Endothelial cell of umbilical vein (primary cell): Measurements from ENCODE around the gene MEGF10. TPM values are rescaled to one million over a fixed set of nuclear protein-coding genes. Genes with fewer than 3 reads are reported as not detected.

Experiments used
- BruUV-seq: library from RNA; stranded (reverse); fragments of 400-500 nt; replicated peaks from 2 replicates; lab custom pipeline; 2021; lab: Mats Ljungman, UMichigan
- CTCF ChIA-PET: fragments of 300-600, 350-600 bp; sonication (Branson Sonifier 250); formaldehyde crosslinking; loops from one replicate; lab custom pipeline; 2021; ENCODE audit warnings: antibody characterized with exemption, inconsistent platforms; lab: Charles Lee
- POLR2A ChIA-PET: fragments of 300-600, 350-600 bp; sonication (Branson Sonifier 250); formaldehyde crosslinking; loops from one replicate; lab custom pipeline; 2021; ENCODE audit warnings: antibody characterized with exemption, inconsistent platforms; lab: Charles Lee
- DNase-seq: peaks from one replicate; pipeline ENCODE4 v3.0.0-alpha.2; 2011; ENCODE audit warnings: low read depth, low spot score
- FAIRE-seq: peaks from 2 replicates; lab custom pipeline; 2011; peaks lifted over from hg19 to GRCh38; lab: Jason Lieb, UNC
- H2AFZ ChIP-seq: 2 replicates; pipeline ENCODE4 v1.6.0; 2012; ENCODE audit warnings: low read depth, low read length, control low read depth, inconsistent platforms
- H3K27ac ChIP-seq: 2 replicates; pipeline ENCODE4 v1.5.1; 2011; ENCODE audit warnings: low read depth, mild to moderate bottlenecking, control low read depth, low read length, moderate library complexity; ENCODE audit not compliant: insufficient read depth
- H3K27me3 ChIP-seq, 2 experiments: 2 replicates each; pipeline versions ENCODE4 v1.6.0 to v1.6.1; 2011; ENCODE audit warnings: low read length in 2 of 2, mixed read lengths in 1 of 2; ENCODE audit not compliant: control insufficient read depth in 2 of 2, insufficient read depth in 2 of 2
- H3K36me3 ChIP-seq, 2 experiments: 2 replicates in 1 of 2; 3 replicates in 1 of 2; pipeline ENCODE4 v1.5.1; 2011; ENCODE audit warnings: low read length in 2 of 2, mild to moderate bottlenecking in 1 of 2, moderate library complexity in 1 of 2; ENCODE audit not compliant: control insufficient read depth in 2 of 2, insufficient read depth in 2 of 2; ENCODE audit errors: extremely low read depth in 1 of 2
- H3K4me1 ChIP-seq: 3 replicates; pipeline ENCODE4 v1.5.1; 2011; ENCODE audit warnings: mild to moderate bottlenecking, low read length; ENCODE audit not compliant: control insufficient read depth, insufficient read depth; ENCODE audit errors: extremely low read depth
- H3K4me2 ChIP-seq: 2 replicates; pipeline ENCODE4 v1.6.1; 2011; ENCODE audit warnings: low read length, control low read depth, mixed read lengths; ENCODE audit not compliant: insufficient read depth
- H3K4me3 ChIP-seq, 3 experiments: fragments of 200-600 bp in 1 of 3; sonication (generic), shearing (Covaris generic) in 1 of 3; replicated peaks in 1 of 3; 2 replicates each; pipeline ENCODE4 v1.5.1; 2011 to 2016; ENCODE audit warnings: control low read depth in 3 of 3, low read length in 3 of 3, mild to moderate bottlenecking in 2 of 3, inconsistent platforms in 1 of 3, low read depth in 1 of 3, moderate library complexity in 1 of 3; ENCODE audit not compliant: insufficient read depth in 1 of 3
- H3K79me2 ChIP-seq: 2 replicates; pipeline ENCODE4 v1.6.0; 2012; ENCODE audit warnings: low read length, inconsistent platforms; ENCODE audit not compliant: control insufficient read depth, insufficient read depth
- H3K9ac ChIP-seq: replicated peaks from 2 replicates; pipeline ENCODE3; 2011; ENCODE audit warnings: low read length, control low read depth; ENCODE audit not compliant: insufficient read depth; ENCODE audit errors: extremely low read depth
- H3K9me1 ChIP-seq: replicated peaks from 3 replicates; pipeline ENCODE4 v1.6.0; 2011; ENCODE audit warnings: mild to moderate bottlenecking, low read length; ENCODE audit not compliant: control insufficient read depth, insufficient read depth; ENCODE audit errors: extremely low read depth
- H3K9me3 ChIP-seq: replicated peaks from 2 replicates; pipeline ENCODE4 v1.5.1; 2012; ENCODE audit warnings: low read length, inconsistent platforms; ENCODE audit not compliant: control insufficient read depth, insufficient read depth
- H4K20me1 ChIP-seq: replicated peaks from 2 replicates; pipeline ENCODE3; 2011; ENCODE audit warnings: mild to moderate bottlenecking, low read length; ENCODE audit not compliant: control insufficient read depth, insufficient read depth; ENCODE audit errors: extremely low read depth
- EZH2 ChIP-seq: IDR thresholded peaks from 2 replicates; pipeline ENCODE4 v1.6.1; 2012; ENCODE audit warnings: borderline replicate concordance, low read depth, mild to moderate bottlenecking, moderate library complexity, low read length, inconsistent platforms; ENCODE audit not compliant: severe bottlenecking
- FOS ChIP-seq: IDR thresholded peaks from 2 replicates; pipeline ENCODE4 v1.6.1; 2011; ENCODE audit warnings: mild to moderate bottlenecking, low read length, moderate library complexity, borderline replicate concordance; ENCODE audit not compliant: insufficient read depth
- GATA2 ChIP-seq: IDR thresholded peaks from 2 replicates; pipeline ENCODE4 v1.7.0; 2011; ENCODE audit warnings: low read depth, mild to moderate bottlenecking, moderate library complexity, mixed read lengths, low read length; ENCODE audit not compliant: insufficient read length, insufficient read depth
- JUN ChIP-seq: IDR thresholded peaks from 2 replicates; pipeline ENCODE4 v1.6.1; 2011; ENCODE audit warnings: borderline replicate concordance, low read depth; ENCODE audit not compliant: insufficient read length, insufficient read depth
- MYC ChIP-seq: IDR thresholded peaks from one replicate; pipeline ENCODE4 v1.6.1; 2011; ENCODE audit warnings: mild to moderate bottlenecking, low read depth, low read length
- POLR2A ChIP-seq: IDR thresholded peaks from 2 replicates; pipeline ENCODE4 v1.6.1; 2012; ENCODE audit warnings: low read depth, mild to moderate bottlenecking, control low read depth, low read length
- POLR2AphosphoS5 ChIP-seq: IDR thresholded peaks from 2 replicates; pipeline ENCODE4 v1.6.1; 2012; ENCODE audit warnings: low read depth, mild to moderate bottlenecking, control low read depth, low read length, moderate library complexity; ENCODE audit not compliant: insufficient read depth
- dilution Hi-C: fragments of 300-500 bp; cut with MboI; formaldehyde crosslinking; loops from one replicate; pipeline ENCODE4 v1.15.0; 2019; ENCODE audit warnings: low sequenced_read_pairs; ENCODE audit not compliant: extremely low pct_ligation_motif_present
- intact Hi-C: fragments of 100-400 bp; cut with micrococcal nuclease; formaldehyde crosslinking; loops from one replicate; pipeline ENCODE4 v1.10.0; 2022
- polyA plus RNA-seq, 4 experiments: library from polyadenylated mRNA; depleted of rRNA in 3 of 4; stranded (reverse) in 3 of 4; unstranded in 1 of 4; fragments of >200 nt; gene quantifications; 2 replicates each; pipeline versions ENCODE4 v1.2.1 to v1.2.3, GENCODE V29; 2011 to 2012; ENCODE audit warnings: missing spikeins in 1 of 4
- total RNA-seq: library from RNA; stranded (reverse); gene quantifications from 2 replicates; pipeline ENCODE4 v1.2.3, GENCODE V29; 2021
- TF ChIP-seq, protein P1 (sequence below): IDR thresholded peaks from 2 replicates; pipeline ENCODE4 v1.6.1; 2011; ENCODE audit not compliant: insufficient read depth, insufficient read length
- TF ChIP-seq, protein P2 (sequence below), 2 donors: IDR thresholded peaks; 1 replicate in 1 of 2; 2 replicates in 1 of 2; pipeline ENCODE4 v1.5.1; 2011; ENCODE audit warnings: low read length in 2 of 2, mild to moderate bottlenecking in 2 of 2, moderate library complexity in 2 of 2, control low read depth in 1 of 2, inconsistent platforms in 1 of 2, low read depth in 1 of 2; ENCODE audit not compliant: insufficient read depth in 1 of 2; ENCODE audit errors: extremely low read depth in 1 of 2

The MEGF10 gene
- total and polyA plus RNA-seq, 2 donors (not counting 3 experiments of a cell fraction or from before 2014, with no cell fraction given) = 0.30 to 1.00 TPM

DNA sequence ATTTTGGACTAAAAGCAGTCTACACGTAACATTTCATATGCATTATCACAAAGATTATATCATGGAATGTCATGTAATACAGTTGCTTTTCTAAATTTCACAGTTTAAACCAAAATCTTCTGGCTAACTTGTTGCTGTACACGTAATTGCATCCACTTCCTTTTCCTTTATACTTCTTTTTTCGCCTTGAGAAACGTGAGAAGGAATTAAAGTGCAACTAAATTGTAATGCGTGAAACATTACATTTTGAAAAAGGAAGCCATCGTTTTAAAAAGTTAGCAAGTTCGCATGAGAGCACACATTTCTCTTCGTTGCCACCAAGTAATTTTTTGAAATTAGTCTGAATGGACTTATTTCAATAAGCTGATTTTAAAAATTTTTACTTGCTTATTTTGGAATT is 80.0 kb downstream of the MEGF10 start:
- Histone ChIP-seq H2AFZ (no peak overlapping the region), H3K4me1 (no peaks in the 10 kb centered on the region), H3K27ac (no peak overlapping the region), H4K20me1 (no peaks in the 10 kb centered on the region), H3K27me3 (peaks cover 7 to 22% of the 10 kb centered on the region in 2 experiments), H3K9me1 (no peaks in the 10 kb centered on the region), H3K9ac (no peak overlapping the region), H3K4me3 (no peak overlapping the region), H3K79me2 (no peaks in the 10 kb centered on the region), H3K36me3 (no peaks in the 10 kb centered on the region), H3K4me2 (no peak overlapping the region), H3K9me3 (no peaks in the 10 kb centered on the region)
- no peak for FAIRE-seq
- DNase-seq = no peak
- CTCF ChIA-PET = no interaction called here
- no peak for TF ChIP-seq EZH2
- TF ChIP-seq FOS = no peak
- TF ChIP-seq, protein P1, sequence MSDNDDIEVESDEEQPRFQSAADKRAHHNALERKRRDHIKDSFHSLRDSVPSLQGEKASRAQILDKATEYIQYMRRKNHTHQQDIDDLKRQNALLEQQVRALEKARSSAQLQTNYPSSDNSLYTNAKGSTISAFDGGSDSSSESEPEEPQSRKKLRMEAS = no peak
- TF ChIP-seq POLR2A = no peak
- no peak for TF ChIP-seq POLR2AphosphoS5
- TF ChIP-seq JUN = no peak
- TF ChIP-seq GATA2 = no peak
- TF ChIP-seq MYC = no peak
- TF ChIP-seq, protein P2, sequence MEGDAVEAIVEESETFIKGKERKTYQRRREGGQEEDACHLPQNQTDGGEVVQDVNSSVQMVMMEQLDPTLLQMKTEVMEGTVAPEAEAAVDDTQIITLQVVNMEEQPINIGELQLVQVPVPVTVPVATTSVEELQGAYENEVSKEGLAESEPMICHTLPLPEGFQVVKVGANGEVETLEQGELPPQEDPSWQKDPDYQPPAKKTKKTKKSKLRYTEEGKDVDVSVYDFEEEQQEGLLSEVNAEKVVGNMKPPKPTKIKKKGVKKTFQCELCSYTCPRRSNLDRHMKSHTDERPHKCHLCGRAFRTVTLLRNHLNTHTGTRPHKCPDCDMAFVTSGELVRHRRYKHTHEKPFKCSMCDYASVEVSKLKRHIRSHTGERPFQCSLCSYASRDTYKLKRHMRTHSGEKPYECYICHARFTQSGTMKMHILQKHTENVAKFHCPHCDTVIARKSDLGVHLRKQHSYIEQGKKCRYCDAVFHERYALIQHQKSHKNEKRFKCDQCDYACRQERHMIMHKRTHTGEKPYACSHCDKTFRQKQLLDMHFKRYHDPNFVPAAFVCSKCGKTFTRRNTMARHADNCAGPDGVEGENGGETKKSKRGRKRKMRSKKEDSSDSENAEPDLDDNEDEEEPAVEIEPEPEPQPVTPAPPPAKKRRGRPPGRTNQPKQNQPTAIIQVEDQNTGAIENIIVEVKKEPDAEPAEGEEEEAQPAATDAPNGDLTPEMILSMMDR (IDR thresholded peaks at IDR 0.05; ENCODE audit: extremely low read depth in 1 of 2, insufficient read depth in 1 of 2, low read depth in 1 of 2, low read length in 2 of 2) = no peak
- POLR2A ChIA-PET = no interaction called here
- intact Hi-C loops (no loop called here), dilution Hi-C loops (no loop called here)
- no TSS peak for BruUV-seq
